ENCODE measurements around the gene CSN3. TPM values are rescaled to one million over a fixed set of nuclear protein-coding genes. Genes with fewer than 3 reads are reported as not detected.
"Not testable (repeated sequence)": the region's sequence is repeated elsewhere in the genome, so short reads cannot be mapped to it uniquely, and the experiment has no call there.

CSN3 gene
- total RNA-seq (2014; rRNA removed; shearing (Covaris generic)) (not detected in 2 replicates), total RNA-seq (2022) (not detected in 2 replicates), Bru-seq, nascent RNA (not detected), BruChase-seq, experiment 1, labeled RNA remaining after a 6-hour chase (not detected), BruChase-seq, experiment 2, labeled RNA remaining after a 2-hour chase (not detected)
- long read RNA-seq = 0 reads

GRCh38 chr4:70242297-70242696 lies at the start of gene CSN3:
Gene CSN3 (plus strand): TSS chr4:70242597. CDS start chr4:70244820, 2,223 bp downstream.
- POLR2A ChIA-PET; H3K9me2 ChIP-seq (ENCODE audit: insufficient read depth, low read length); H3K27ac ChIP-seq (ENCODE audit: low read depth, low read length, poor library complexity, severe bottlenecking); H3K4me2 ChIP-seq (ENCODE audit: low read length); H3K36me3 ChIP-seq (ENCODE audit: insufficient read depth, low read length); H3K4me3 ChIP-seq (ENCODE audit: low read depth, low read length, poor library complexity, severe bottlenecking); BruUV-seq (replicated peaks); H2AFZ ChIP-seq (ENCODE audit: low read length); H3K4me1 ChIP-seq (ENCODE audit: insufficient read depth, low read length, poor library complexity, severe bottlenecking); DNase-seq (ENCODE audit: low spot score); H4K20me1 ChIP-seq (ENCODE audit: insufficient read depth, low read length); H3K79me2 ChIP-seq (ENCODE audit: insufficient read depth, low read depth, low read length); CTCF ChIA-PET (ENCODE audit: unreplicated experiment); intact Hi-C loops (cut with micrococcal nuclease; ENCODE audit: unreplicated experiment); H3K9me3 ChIP-seq (ENCODE audit: low read length): not testable (repeated sequence)

- no TSS peak for BruUV-seq (replicated peaks)
- CTCF ChIA-PET (ENCODE audit: unreplicated experiment) = no interaction called here
Observed at GRCh38 chr4:70192895-70193294, 49.5 kb upstream of the CSN3 start.

GRCh38 chr4:70195425-70195824 lies 47.0 kb upstream of the CSN3 start, which contains the start of gene ODAM:
Gene ODAM (plus strand): TSS chr4:70195725. CDS start chr4:70196544, 819 bp downstream.
- H3K4me3 ChIP-seq (ENCODE audit: low read depth, low read length, poor library complexity, severe bottlenecking) = no peak within 1 kb of the TSS
- no peak within 1 kb of the TSS for H2AFZ ChIP-seq (ENCODE audit: low read length)
- H3K4me1 ChIP-seq (ENCODE audit: insufficient read depth, low read length, poor library complexity, severe bottlenecking) = no peaks in the 10 kb centered on the region
- POLR2A ChIA-PET = no interaction called here
- intact Hi-C loops (cut with micrococcal nuclease; ENCODE audit: unreplicated experiment) = no loop called here
- no peak within 1 kb of the TSS for H3K27ac ChIP-seq (ENCODE audit: low read depth, low read length, poor library complexity, severe bottlenecking)
- no peak for DNase-seq (ENCODE audit: low spot score)
- H3K79me2 ChIP-seq (ENCODE audit: insufficient read depth, low read depth, low read length) = no peaks in the 10 kb centered on the region
- H3K4me2 ChIP-seq (ENCODE audit: low read length) = no peak within 1 kb of the TSS
- BruUV-seq (replicated peaks) = no TSS peak
- CTCF ChIA-PET (ENCODE audit: unreplicated experiment) = no interaction called here
- no peaks in the 10 kb centered on the region for H3K9me3 ChIP-seq (ENCODE audit: low read length)
- no peaks in the 10 kb centered on the region for H3K9me2 ChIP-seq (ENCODE audit: insufficient read depth, low read length)
- no peak for TF ChIP-seq EZH2phosphoT487 (IDR thresholded peaks at IDR 0.05; ENCODE audit: borderline replicate concordance, low read depth, low read length)
- TF ChIP-seq CTCF (conservative IDR thresholded peaks at IDR 0.05; ENCODE audit: low read length) = no peak
- no peaks in the 10 kb centered on the region for H4K20me1 ChIP-seq (ENCODE audit: insufficient read depth, low read length)
- no peaks in the 10 kb centered on the region for H3K36me3 ChIP-seq (ENCODE audit: insufficient read depth, low read length)

More at GRCh38 chr4:70192895-70193294, 49.5 kb upstream of the CSN3 start:
- no peak overlapping the region for H3K4me3 ChIP-seq (ENCODE audit: low read depth, low read length, poor library complexity, severe bottlenecking)
- POLR2A ChIA-PET = no interaction called here
- no peak overlapping the region for H3K27ac ChIP-seq (ENCODE audit: low read depth, low read length, poor library complexity, severe bottlenecking)
- no peaks in the 10 kb centered on the region for H3K4me1 ChIP-seq (ENCODE audit: insufficient read depth, low read length, poor library complexity, severe bottlenecking)
- H3K9me2 ChIP-seq (ENCODE audit: insufficient read depth, low read length) = no peaks in the 10 kb centered on the region
- no peaks in the 10 kb centered on the region for H3K36me3 ChIP-seq (ENCODE audit: insufficient read depth, low read length)
- no peak for TF ChIP-seq EZH2phosphoT487 (IDR thresholded peaks at IDR 0.05; ENCODE audit: borderline replicate concordance, low read depth, low read length)
- no peak for TF ChIP-seq CTCF (conservative IDR thresholded peaks at IDR 0.05; ENCODE audit: low read length)
- no peaks in the 10 kb centered on the region for H3K9me3 ChIP-seq (ENCODE audit: low read length)
- intact Hi-C loops (cut with micrococcal nuclease; ENCODE audit: unreplicated experiment) = no loop called here
- no peak overlapping the region for H2AFZ ChIP-seq (ENCODE audit: low read length)
- H4K20me1 ChIP-seq (ENCODE audit: insufficient read depth, low read length) = no peaks in the 10 kb centered on the region
- no peak for DNase-seq (ENCODE audit: low spot score)
- H3K79me2 ChIP-seq (ENCODE audit: insufficient read depth, low read depth, low read length) = no peaks in the 10 kb centered on the region
- H3K4me2 ChIP-seq (ENCODE audit: low read length) = no peak overlapping the region
